Body of pancreas (tissue), 4 donors: Measurements from ENCODE around the gene PANX1. TPM values are rescaled to one million over a fixed set of nuclear protein-coding genes. Genes with fewer than 3 reads are reported as not detected.

ENCODE experiments used
- ATAC-seq: fragments of 150-250 bp; one replicate; pipeline ENCODE4 v1.9.1; 2016
- DNase-seq, 4 donors: peaks; one replicate each; pipeline ENCODE4 v3.0.0-alpha.2; 2019
- H3K27ac ChIP-seq, 4 donors: fragments of 200-600 bp; sonication (generic); 1 replicate in 3 of 4; 2 replicates in 1 of 4; pipeline versions ENCODE4 v1.5.1 to v1.6.1; 2016 to 2019; ENCODE audit warnings: mild to moderate bottlenecking in 1 of 4, mixed read lengths in 1 of 4, moderate library complexity in 1 of 4
- H3K27me3 ChIP-seq, 2 donors: fragments of 200-600 bp; sonication (generic); one replicate each; pipeline ENCODE4 v1.6.0; 2016; ENCODE audit warnings: mild to moderate bottlenecking in 1 of 2
- H3K36me3 ChIP-seq, 2 donors: fragments of 200-600 bp; sonication (generic); replicated peaks in 1 of 2; 2 replicates each; pipeline ENCODE4 v1.5.1; 2016; ENCODE audit warnings: low read depth in 2 of 2; ENCODE audit not compliant: insufficient read depth in 1 of 2
- H3K4me1 ChIP-seq: fragments of 200-600 bp; sonication (generic); one replicate; pipeline ENCODE4 v1.6.0; 2016
- H3K4me3 ChIP-seq, 2 donors: fragments of 200-600 bp; sonication (generic); 1 replicate in 1 of 2; 2 replicates in 1 of 2; pipeline ENCODE4 v1.5.1; 2016 to 2019
- H3K9me3 ChIP-seq, 3 donors: fragments of 200-600 bp; sonication (generic); 1 replicate in 2 of 3; 2 replicates in 1 of 3; pipeline ENCODE4 v1.5.1; 2016
- CTCF ChIP-seq, 7 experiments: fragments of 450-650 bp in 4 of 7; fragments of 200-600 bp in 3 of 7; sonication (generic) in 3 of 7; IDR thresholded peaks; one replicate each; pipeline ENCODE4 v1.5.1; 2016 to 2019; ENCODE audit warnings: antibody characterized with exemption in 7 of 7
- POLR2A ChIP-seq, 3 donors: fragments of 450-650 bp; IDR thresholded peaks; one replicate each; pipeline ENCODE4 v1.6.1; 2016; ENCODE audit warnings: antibody characterized with exemption in 3 of 3, mild to moderate bottlenecking in 2 of 3
- WGBS, 2 donors: methylation state at CpG; one replicate each; pipeline ENCODE4 v1.1.5; 2017; 5-methylcytosine and 5-hydroxymethylcytosine counted together
- intact Hi-C: fragments of 100-400 bp; cut with DNase I; formaldehyde crosslinking; loops from one replicate; pipeline ENCODE4 v1.15.1; 2023
- total RNA-seq, 2 donors: library from RNA; depleted of rRNA; stranded (reverse); fragments of >200 nt; gene quantifications; one replicate each; pipeline ENCODE4 v1.1.0, GENCODE V29; 2016

Gene PANX1
- total RNA-seq, 2 donors from 2014 or later: 8.6 to 14.2 TPM

- no peaks in the 10 kb centered on the region for H3K9me3 ChIP-seq
- intact Hi-C loops: no loop called here
- no peaks in the 10 kb centered on the region for H3K27me3 ChIP-seq
- no peak for TF ChIP-seq POLR2A (IDR thresholded peaks at IDR 0.05)
- no peak for TF ChIP-seq CTCF (IDR thresholded peaks at IDR 0.05)
- no peaks in the 10 kb centered on the region for H3K4me1 ChIP-seq
- no peaks in the 10 kb centered on the region for H3K36me3 ChIP-seq
- ATAC-seq (no peak), DNase-seq (no peak)
- WGBS, 2 donors: 48 to 75% methylated on average over 2 of the region's 2 CpGs
- no peak overlapping the region for H3K4me3 ChIP-seq
- H3K27ac ChIP-seq: no peak overlapping the region
Observed at GRCh38 chr11:94212898-94213297, 84.3 kb downstream of the PANX1 start.

- Histone ChIP-seq H3K36me3 (no peaks in the 10 kb centered on the region), H3K4me1 (no peaks in the 10 kb centered on the region), H3K27ac (no peak overlapping the region), H3K4me3 (no peak overlapping the region), H3K27me3 (no peaks in the 10 kb centered on the region), H3K9me3 (peaks cover 0 to 10% (median 0%) of the 10 kb centered on the region in 3 donors)
- intact Hi-C loops: no loop called here
- no peak for ATAC-seq
- WGBS, 2 donors: 62 to 69% methylated on average over 1 of the region's 1 CpG
- no peak for DNase-seq
- no peak for TF ChIP-seq POLR2A (IDR thresholded peaks at IDR 0.05)
- no peak for TF ChIP-seq CTCF (IDR thresholded peaks at IDR 0.05)
Observed at GRCh38 chr11:94217705-94218104, 89.1 kb downstream of the PANX1 start.

DNA sequence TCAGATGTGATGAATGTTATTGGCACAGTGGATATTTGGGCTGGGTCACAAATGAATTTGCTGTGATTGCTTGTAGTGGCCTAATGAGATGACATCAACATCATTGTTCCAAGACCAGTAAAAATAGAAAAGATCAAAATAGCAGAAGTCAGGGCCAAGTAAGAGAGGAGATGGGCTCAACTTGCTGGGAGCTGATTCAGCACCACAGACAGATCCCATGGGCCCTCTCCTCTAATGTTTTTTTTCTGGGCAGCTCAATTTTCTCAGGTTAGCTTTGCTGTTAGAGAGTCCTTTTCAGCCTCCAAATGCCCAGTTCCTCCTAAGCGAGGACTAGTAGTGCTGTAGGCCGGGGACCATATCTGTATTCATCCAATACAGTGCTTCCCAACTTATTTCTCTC, 89.7 kb downstream of the PANX1 start:
- Histone ChIP-seq H3K9me3 (peaks cover 0 to 10% (median 0%) of the 10 kb centered on the region in 3 donors), H3K4me1 (no peaks in the 10 kb centered on the region), H3K27ac (no peak overlapping the region), H3K27me3 (no peaks in the 10 kb centered on the region), H3K4me3 (no peak overlapping the region), H3K36me3 (no peaks in the 10 kb centered on the region)
- intact Hi-C loops: no loop called here
- 83 to 91% methylated on average over 2 of the region's 2 CpGs for WGBS, 2 donors
- TF ChIP-seq POLR2A (IDR thresholded peaks at IDR 0.05) (no peak), CTCF (IDR thresholded peaks at IDR 0.05) (no peak)
- no peak for DNase-seq
- ATAC-seq: no peak

- intact Hi-C loops: no loop called here
- no peak overlapping the region for H3K4me3 ChIP-seq
- DNase-seq (no peak), ATAC-seq (no peak)
- H3K27me3 ChIP-seq: no peaks in the 10 kb centered on the region
- H3K4me1 ChIP-seq: no peaks in the 10 kb centered on the region
- 70 to 85% methylated on average over 5 of the region's 5 CpGs for WGBS, 2 donors
- no peaks in the 10 kb centered on the region for H3K36me3 ChIP-seq
- no peak overlapping the region for H3K27ac ChIP-seq
- peaks cover 0 to 10% (median 0%) of the 10 kb centered on the region in 3 donors for H3K9me3 ChIP-seq
- TF ChIP-seq CTCF (IDR thresholded peaks at IDR 0.05) (no peak), POLR2A (IDR thresholded peaks at IDR 0.05) (no peak)
Observed at GRCh38 chr11:94219771-94220170, 91.1 kb downstream of the PANX1 start.

- Histone ChIP-seq H3K27me3 (no peaks in the 10 kb centered on the region), H3K4me3 (no peak overlapping the region), H3K27ac (no peak overlapping the region), H3K4me1 (no peaks in the 10 kb centered on the region), H3K36me3 (no peaks in the 10 kb centered on the region), H3K9me3 (peaks cover 0 to 7% (median 0%) of the 10 kb centered on the region in 3 donors)
- no peak for DNase-seq
- WGBS, 2 donors: 54 to 63% methylated on average over 3 of the region's 3 CpGs
- intact Hi-C loops: no loop called here
- TF ChIP-seq POLR2A (IDR thresholded peaks at IDR 0.05) (no peak), CTCF (IDR thresholded peaks at IDR 0.05) (no peak)
- ATAC-seq: no peak
Observed at GRCh38 chr11:94224078-94224477, 95.4 kb downstream of the PANX1 start.
